Measurements from ENCODE around the gene SGPL1. TPM values are rescaled to one million over a fixed set of nuclear protein-coding genes. Genes with fewer than 3 reads are reported as not detected.

Gene SGPL1
- total and polyA plus RNA-seq, 2 of the 8 experiments (the other 6 are each of a cell fraction or from before 2014, with no cell fraction given): 20.5 to 51.6 TPM

DNA sequence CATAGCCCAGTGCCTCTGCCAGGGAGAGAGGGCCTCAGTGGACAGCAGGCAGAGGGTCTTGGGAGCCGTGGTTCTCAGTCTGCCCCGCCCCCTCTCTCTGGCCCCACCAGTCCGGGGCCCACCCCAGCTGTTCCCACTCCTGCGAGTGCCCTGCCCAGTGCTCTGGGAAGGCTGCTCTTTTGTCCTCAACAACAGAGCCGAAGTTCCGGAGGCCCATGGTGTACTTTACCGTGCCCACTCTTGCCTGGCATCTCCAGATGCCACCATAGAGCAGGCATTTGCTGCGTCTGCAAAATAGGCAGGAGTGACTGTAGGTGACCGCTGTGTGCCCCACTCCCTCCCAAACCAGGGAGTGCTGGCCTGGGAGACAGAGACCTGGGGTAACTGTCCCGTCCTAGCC is 101.9 kb downstream of the SGPL1 start:
- no peak for DNase-seq (ENCODE audit: low read depth in 1 of 2, low spot score in 2 of 2)
- FAIRE-seq: no peak

More for the DNA sequence above, 101.9 kb downstream of the SGPL1 start:
- Histone ChIP-seq H3K79me2 (ENCODE audit: control insufficient read depth in 1 of 2, insufficient read depth in 2 of 2, low read length in 2 of 2) (no peaks in the 10 kb centered on the region), H3K4me1 (replicated peaks in 1 of 4; ENCODE audit: control insufficient read depth in 3 of 4, insufficient read depth in 4 of 4, low read length in 3 of 4) (no peaks in the 10 kb centered on the region; a peak in 1 of 7 replicates), H3K23ac (ENCODE audit: insufficient read length) (no peak overlapping the region), H3K9me3 (ENCODE audit: insufficient read depth in 2 of 2, low read depth in 1 of 2, low read length in 1 of 2) (no peaks in the 10 kb centered on the region), H2AK5ac (ENCODE audit: low read depth, low read length) (no peak overlapping the region), H3K23me2 (ENCODE audit: low read depth, low read length) (no peaks in the 10 kb centered on the region), H3K56ac (replicated peaks; ENCODE audit: insufficient read length, low read depth, low read length) (no peak overlapping the region), H2BK12ac (ENCODE audit: low read depth, low read length) (no peak overlapping the region), H3K4me2 (ENCODE audit: insufficient read depth in 1 of 2, low read depth in 2 of 2, low read length in 2 of 2) (no peak overlapping the region), H2AFZ (ENCODE audit: low read length) (no peak overlapping the region), H4K91ac (replicated peaks; ENCODE audit: insufficient read length, low read length) (no peak overlapping the region), H3K27me3 (replicated peaks in 1 of 4; ENCODE audit: control insufficient read depth in 3 of 4, extremely low read depth in 1 of 4, insufficient read depth in 3 of 4, low read length in 3 of 4) (no peaks in the 10 kb centered on the region; a peak in 1 of 7 replicates), H3K4me3 (ENCODE audit: extremely low read depth in 1 of 4, insufficient read depth in 2 of 4, low read depth in 3 of 4, low read length in 4 of 4) (no peak overlapping the region), H3K4ac (replicated peaks; ENCODE audit: insufficient read length, low read depth, low read length) (no peak overlapping the region), H3K18ac (ENCODE audit: extremely low read depth, low read length) (no peak overlapping the region), H2BK120ac (replicated peaks; ENCODE audit: low read depth, low read length) (no peak overlapping the region), H3K36me3 (ENCODE audit: control insufficient read depth in 2 of 4, insufficient read depth in 4 of 4, low read length in 3 of 4) (no peaks in the 10 kb centered on the region), H4K20me1 (replicated peaks in 1 of 2; ENCODE audit: control insufficient read depth in 1 of 2, insufficient read depth in 2 of 2, low read length in 2 of 2) (peaks cover 0 to 2% of the 10 kb centered on the region in 2 experiments), H2BK5ac (ENCODE audit: low read depth, low read length) (no peak overlapping the region), H3K14ac (ENCODE audit: insufficient read length) (no peak overlapping the region), H4K5ac (ENCODE audit: insufficient read length, low read depth, low read length) (no peak overlapping the region), H3K9ac (replicated peaks in 1 of 4; ENCODE audit: extremely low read depth in 1 of 4, low read depth in 3 of 4, low read length in 3 of 4) (no peak overlapping the region), H2BK20ac (ENCODE audit: low read length) (no peak overlapping the region), H3K79me1 (ENCODE audit: low read depth, low read length) (no peaks in the 10 kb centered on the region), H2BK15ac (ENCODE audit: low read length) (no peak overlapping the region), H4K8ac (ENCODE audit: extremely low read depth, insufficient read depth, low read length) (no peak overlapping the region; the same call in 1 of the 2 replicates), H3K27ac (ENCODE audit: low read depth, low read length) (no peak overlapping the region)
- TF ChIP-seq RBBP5 (IDR thresholded peaks at IDR 0.05; ENCODE audit: borderline replicate concordance, low read depth, low read length): no peak
- TF ChIP-seq EP300 (IDR thresholded peaks at IDR 0.05; ENCODE audit: borderline replicate concordance in 1 of 2, low read depth in 2 of 2, low read length in 2 of 2): no peak
- no peak for TF ChIP-seq SUZ12 (IDR thresholded peaks at IDR 0.05; ENCODE audit: low read length)
- TF ChIP-seq SP1 (IDR thresholded peaks at IDR 0.05; ENCODE audit: low read depth, low read length): no peak
- 94% methylated on average over 10 of the region's 10 CpGs; no CpG with 5 or more reads in 1 of the 2 experiments for WGBS, 2 experiments (ENCODE audit: extremely low coverage in 1 of 2, insufficient coverage in 1 of 2, insufficient read length in 1 of 2, insufficient replicate concordance in 2 of 2, low coverage in 1 of 2, low lambda C conversion rate in 2 of 2, missing lambda C conversion rate in 1 of 2)
- CTCF ChIA-PET (ENCODE audit: partially characterized antibody): interaction anchor here (0.6 to 17.0 kb wide), 3 partner anchors 14 to 690 kb away, joined by 3 to 237 read pairs (median 5); no protein-coding TSS in a partner anchor
- POLR2A ChIA-PET (ENCODE audit: partially characterized antibody): no interaction called here
